Subcutaneous adipose tissue (tissue), 4 donors: ENCODE data around the gene CHD6. TPM values are rescaled to one million over a fixed set of nuclear protein-coding genes. Genes with fewer than 3 reads are reported as not detected.

ENCODE experiments used
- CTCF ChIP-seq: fragments of 450-650 bp; IDR thresholded peaks from one replicate; pipeline ENCODE4 v1.5.1; 2016; ENCODE audit warnings: low read depth, mild to moderate bottlenecking, control low read depth, antibody characterized with exemption, moderate library complexity
- total RNA-seq, 4 donors: library from RNA; depleted of rRNA; stranded (reverse); fragments of >200 nt; gene quantifications; one replicate each; pipeline ENCODE4 v1.1.0, GENCODE V29; 2016

The CHD6 gene
- total RNA-seq, 4 donors from 2014 or later = 31.5 to 47.4 (median 37.9) TPM

GRCh38 chr20:41364967-41365765 lies 253.0 kb downstream of the CHD6 start:
- TF ChIP-seq CTCF = no peak

GRCh38 chr20:41364236-41364855 lies 253.8 kb downstream of the CHD6 start:
- no peak for TF ChIP-seq CTCF

GRCh38 chr20:41363601-41364000 lies 254.6 kb downstream of the CHD6 start:
- no peak for TF ChIP-seq CTCF

- no peak for TF ChIP-seq CTCF
Observed at GRCh38 chr20:41362748-41363140, 255.4 kb downstream of the CHD6 start.

- TF ChIP-seq CTCF = no peak
Observed at GRCh38 chr20:41361757-41362747, 256.1 kb downstream of the CHD6 start.

GRCh38 chr20:41360831-41361756 lies 257.1 kb downstream of the CHD6 start:
- TF ChIP-seq CTCF = no peak
